Tibial artery (tissue), 4 donors: ENCODE results near the gene PGLYRP1.

Source experiments
- DNase-seq, 2 donors: peaks; one replicate each; pipeline ENCODE4 v3.0.0-alpha.2; 2019
- H3K27ac ChIP-seq, 2 donors: fragments of 200-600 bp; sonication (generic) in 1 of 2; 1 replicate in 1 of 2; 2 replicates in 1 of 2; pipeline ENCODE4 v1.5.1; 2018 to 2019; ENCODE audit warnings: mild to moderate bottlenecking in 1 of 2
- H3K27me3 ChIP-seq, 2 donors: fragments of 200-600 bp; sonication (generic) in 1 of 2; one replicate each; pipeline versions ENCODE4 v1.5.1 to v1.6.0; 2016 to 2019
- H3K36me3 ChIP-seq, 3 donors: fragments of 200-600 bp; sonication (generic) in 2 of 3; one replicate each; pipeline ENCODE4 v1.5.1; 2016 to 2019; ENCODE audit warnings: mild to moderate bottlenecking in 2 of 3
- H3K4me1 ChIP-seq, 4 donors: fragments of 200-600 bp; sonication (generic) in 2 of 4; 1 replicate in 3 of 4; 2 replicates in 1 of 4; pipeline ENCODE4 v1.5.1; 2016 to 2019
- H3K4me3 ChIP-seq, 2 donors: fragments of 200-600 bp; sonication (generic) in 1 of 2; 1 replicate in 1 of 2; 2 replicates in 1 of 2; pipeline ENCODE4 v1.5.1; 2018 to 2019; ENCODE audit warnings: mild to moderate bottlenecking in 2 of 2
- H3K9me3 ChIP-seq, 3 donors: fragments of 200-600 bp; sonication (generic) in 1 of 3; one replicate each; pipeline ENCODE4 v1.5.1; 2016 to 2019
- intact Hi-C: fragments of 100-400 bp; cut with DNase I; formaldehyde crosslinking; loops from one replicate; pipeline ENCODE4 v1.15.0; 2023; ENCODE audit warnings: low total_unique reads
- TF ChIP-seq, protein P1 (sequence below), 2 experiments: fragments of 200-600 bp in 1 of 2; fragments of 450-650 bp in 1 of 2; IDR thresholded peaks; one replicate each; pipeline ENCODE4 v1.5.1; 2017 to 2019; ENCODE audit warnings: antibody characterized with exemption in 2 of 2, mild to moderate bottlenecking in 1 of 2, moderate library complexity in 1 of 2

Gene PGLYRP1

DNA sequence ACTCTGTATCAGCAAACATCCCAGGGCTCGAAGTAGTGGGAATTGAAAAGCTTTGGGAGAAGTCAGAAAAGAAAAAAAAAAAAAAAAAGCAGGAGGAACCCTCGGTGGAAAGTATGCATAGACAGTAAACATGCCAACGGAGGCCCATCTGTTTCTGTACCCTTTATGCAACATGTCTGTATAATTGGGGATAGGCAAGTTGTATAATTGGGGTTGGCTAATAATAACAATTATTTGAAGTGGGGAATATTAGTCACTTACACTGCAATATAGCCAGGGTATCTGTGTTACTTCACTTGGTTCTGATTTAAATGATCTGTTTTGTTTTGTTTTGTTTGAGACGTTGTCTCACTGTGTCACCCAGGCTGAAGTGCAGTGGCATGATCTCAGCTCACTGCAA lies 30.0 kb upstream of the PGLYRP1 start:
- H3K27me3 ChIP-seq: peaks cover 0 to 28% of the 10 kb centered on the region in 2 donors
- DNase-seq: no peak
- H3K27ac ChIP-seq: no peak overlapping the region
- intact Hi-C loops: no loop called here
- no peaks in the 10 kb centered on the region for H3K4me1 ChIP-seq
- no peaks in the 10 kb centered on the region for H3K9me3 ChIP-seq
- TF ChIP-seq, protein P1, sequence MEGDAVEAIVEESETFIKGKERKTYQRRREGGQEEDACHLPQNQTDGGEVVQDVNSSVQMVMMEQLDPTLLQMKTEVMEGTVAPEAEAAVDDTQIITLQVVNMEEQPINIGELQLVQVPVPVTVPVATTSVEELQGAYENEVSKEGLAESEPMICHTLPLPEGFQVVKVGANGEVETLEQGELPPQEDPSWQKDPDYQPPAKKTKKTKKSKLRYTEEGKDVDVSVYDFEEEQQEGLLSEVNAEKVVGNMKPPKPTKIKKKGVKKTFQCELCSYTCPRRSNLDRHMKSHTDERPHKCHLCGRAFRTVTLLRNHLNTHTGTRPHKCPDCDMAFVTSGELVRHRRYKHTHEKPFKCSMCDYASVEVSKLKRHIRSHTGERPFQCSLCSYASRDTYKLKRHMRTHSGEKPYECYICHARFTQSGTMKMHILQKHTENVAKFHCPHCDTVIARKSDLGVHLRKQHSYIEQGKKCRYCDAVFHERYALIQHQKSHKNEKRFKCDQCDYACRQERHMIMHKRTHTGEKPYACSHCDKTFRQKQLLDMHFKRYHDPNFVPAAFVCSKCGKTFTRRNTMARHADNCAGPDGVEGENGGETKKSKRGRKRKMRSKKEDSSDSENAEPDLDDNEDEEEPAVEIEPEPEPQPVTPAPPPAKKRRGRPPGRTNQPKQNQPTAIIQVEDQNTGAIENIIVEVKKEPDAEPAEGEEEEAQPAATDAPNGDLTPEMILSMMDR (IDR thresholded peaks at IDR 0.05): no peak
- no peak overlapping the region for H3K4me3 ChIP-seq
- no peaks in the 10 kb centered on the region for H3K36me3 ChIP-seq

DNA sequence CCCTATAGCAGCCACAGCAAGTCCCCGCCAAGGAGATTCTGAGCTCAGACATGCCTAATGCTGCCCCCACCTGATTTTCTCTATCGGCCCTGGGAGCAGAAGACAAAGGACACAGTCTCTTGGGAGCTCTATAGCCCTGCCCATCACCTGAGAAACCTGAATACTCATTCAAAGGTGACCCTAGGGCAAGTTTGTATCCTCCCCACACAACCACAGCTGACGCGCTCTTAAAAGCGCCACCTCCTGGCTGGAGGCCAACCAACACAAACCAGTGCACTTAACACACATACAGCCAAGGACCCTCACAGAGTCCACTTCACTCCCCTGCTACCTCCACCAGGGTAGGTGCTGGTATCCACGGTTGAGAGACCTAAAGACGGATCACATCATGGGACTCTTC lies 26.7 kb upstream of the PGLYRP1 start:
- intact Hi-C loops: no loop called here
- Histone ChIP-seq H3K27ac (no peak overlapping the region), H3K27me3 (peaks cover 0 to 15% of the 10 kb centered on the region in 2 donors), H3K4me1 (no peaks in the 10 kb centered on the region), H3K4me3 (no peak overlapping the region), H3K9me3 (peaks cover 0 to under 1% (median 0%) of the 10 kb centered on the region in 3 donors), H3K36me3 (no peaks in the 10 kb centered on the region)
- TF ChIP-seq, protein P1 (IDR thresholded peaks at IDR 0.05): no peak
- no peak for DNase-seq

DNA sequence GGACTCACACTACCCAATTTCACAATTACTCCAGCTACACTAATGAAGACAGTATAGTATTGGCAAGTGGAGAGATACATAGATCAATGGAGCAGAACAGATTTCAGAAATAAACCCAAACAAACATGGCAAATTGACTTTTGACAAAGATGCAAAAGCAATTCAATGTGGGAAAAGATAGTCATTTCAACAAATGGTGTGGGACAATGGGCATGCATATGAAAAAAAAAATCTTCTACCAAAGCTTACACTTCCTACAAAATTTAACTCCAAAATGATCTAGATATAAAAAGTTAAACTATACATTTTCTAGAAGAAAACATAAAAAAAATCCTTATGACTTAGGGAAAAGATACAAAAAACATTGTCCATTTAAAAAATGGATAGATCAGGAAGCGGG lies 20.7 kb upstream of the PGLYRP1 start:
- intact Hi-C loops: no loop called here
- DNase-seq: no peak
- Histone ChIP-seq H3K4me3 (no peak overlapping the region), H3K27me3 (peaks cover 0 to 25% of the 10 kb centered on the region in 2 donors), H3K27ac (no peak overlapping the region), H3K9me3 (peaks cover 0 to 6% (median 0%) of the 10 kb centered on the region in 3 donors), H3K36me3 (no peaks in the 10 kb centered on the region), H3K4me1 (no peaks in the 10 kb centered on the region)
- TF ChIP-seq, protein P1 (IDR thresholded peaks at IDR 0.05): no peak

DNA sequence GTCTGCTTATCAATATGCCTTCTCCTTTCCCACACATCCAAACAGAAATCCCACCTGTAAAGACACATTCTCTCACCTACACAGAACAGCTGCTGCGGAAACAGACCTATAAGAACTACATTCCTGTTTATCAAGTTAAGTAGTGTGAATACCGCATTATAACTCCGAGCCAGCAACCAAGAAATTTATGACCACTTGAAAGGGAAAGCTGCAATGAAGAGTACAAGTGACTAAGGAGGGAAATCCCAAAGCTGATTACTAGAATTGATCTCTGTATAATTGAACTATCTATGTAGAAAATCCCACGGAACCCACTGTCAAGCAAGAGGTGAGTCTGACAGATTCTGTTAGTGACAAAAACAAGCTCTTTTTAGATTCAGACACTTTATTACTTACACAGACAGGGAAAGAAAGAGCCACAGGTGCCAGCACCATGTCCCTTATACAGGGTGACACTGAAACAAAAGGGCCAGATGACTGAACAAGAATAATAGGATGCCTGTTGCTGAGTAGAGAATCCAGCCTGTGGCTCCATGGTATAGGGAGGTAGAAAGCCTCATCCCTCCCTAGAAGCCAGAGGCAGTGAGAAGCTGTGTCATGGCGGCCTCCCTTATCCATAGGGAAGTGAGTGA lies 19.5 kb upstream of the PGLYRP1 start:
- no peak for DNase-seq
- H3K4me1 ChIP-seq: no peaks in the 10 kb centered on the region
- TF ChIP-seq, protein P1 (IDR thresholded peaks at IDR 0.05): no peak
- no peaks in the 10 kb centered on the region for H3K36me3 ChIP-seq
- H3K27ac ChIP-seq: no peak overlapping the region
- H3K4me3 ChIP-seq: no peak overlapping the region
- H3K9me3 ChIP-seq: peaks cover 0 to 6% (median 0%) of the 10 kb centered on the region in 3 donors
- peaks cover 0 to 21% of the 10 kb centered on the region in 2 donors for H3K27me3 ChIP-seq
- intact Hi-C loops: no loop called here

DNA sequence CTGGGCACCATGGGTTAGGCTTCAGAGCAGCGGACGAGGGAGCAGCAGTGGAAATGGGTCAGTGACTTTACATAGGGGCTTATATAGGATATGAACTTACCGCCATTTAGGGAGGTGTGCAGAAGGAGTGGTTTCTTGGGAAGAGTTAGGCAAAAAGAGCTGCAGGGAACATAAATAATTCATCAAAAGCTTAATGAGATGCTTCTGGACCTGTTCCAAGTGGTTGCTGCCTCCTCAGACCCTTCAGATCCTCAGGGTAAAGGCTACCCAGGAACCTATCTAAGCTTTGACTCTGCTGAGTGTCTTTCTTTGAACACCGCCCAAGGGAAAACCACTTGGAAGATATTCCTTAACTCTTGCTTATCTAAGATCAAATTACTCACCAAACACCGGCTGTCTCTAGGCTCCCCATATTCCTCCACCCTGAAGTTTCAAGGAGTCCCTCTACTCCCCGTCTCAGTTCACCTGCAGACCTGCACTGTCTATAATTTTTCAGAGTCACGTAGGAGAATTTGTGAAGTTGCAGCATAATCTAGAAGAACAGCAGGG lies 18.2 kb upstream of the PGLYRP1 start, which contains the start of gene IGFL4:
TSS of gene IGFL4 (minus strand) at position 51 of the 549 bp plus-strand sequence. CDS start at position 11, 40 bp downstream.
- intact Hi-C loops: no loop called here
- H3K27me3 ChIP-seq: peaks cover 0 to 21% of the 10 kb centered on the region in 2 donors
- DNase-seq: no peak

More for the DNA sequence above, 18.2 kb upstream of the PGLYRP1 start, which contains the start of gene IGFL4:
- TF ChIP-seq, protein P1 (IDR thresholded peaks at IDR 0.05): no peak
- Histone ChIP-seq H3K4me1 (no peaks in the 10 kb centered on the region), H3K36me3 (no peaks in the 10 kb centered on the region), H3K4me3 (no peak within 1 kb of the TSS), H3K27ac (no peak within 1 kb of the TSS), H3K9me3 (peaks cover 0 to 6% (median 0%) of the 10 kb centered on the region in 3 donors)
